Measurements from ENCODE around the gene ITIH4.

The ITIH4 gene

DNA sequence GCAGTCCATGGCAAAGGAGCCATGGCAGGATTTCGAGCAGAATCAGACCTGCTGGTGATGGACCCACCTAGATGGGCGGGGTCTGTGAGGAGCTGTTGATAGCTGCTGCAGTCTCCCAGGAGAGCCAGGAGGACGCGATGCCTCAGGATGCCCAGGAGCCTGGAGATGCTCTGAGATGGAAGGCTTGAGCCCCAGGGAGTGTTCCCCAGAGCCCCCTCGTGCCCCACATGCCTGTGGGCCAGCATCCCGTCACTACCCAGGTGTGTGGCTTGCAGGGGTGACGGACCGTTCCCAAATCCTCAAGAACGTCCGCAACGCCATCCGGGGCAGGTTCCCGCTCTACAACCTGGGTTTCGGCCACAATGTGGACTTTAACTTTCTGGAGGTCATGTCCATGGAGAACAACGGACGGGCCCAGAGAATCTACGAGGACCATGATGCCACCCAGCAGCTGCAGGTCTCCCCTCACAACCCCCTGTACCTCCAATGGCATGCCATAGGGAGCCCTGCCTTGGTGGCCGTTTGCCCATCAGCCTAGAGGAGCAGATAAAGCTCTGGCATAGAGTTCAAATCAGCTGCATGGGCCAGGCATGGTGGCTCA lies 46.4 kb downstream of the ITIH4 start:
- no peak for DNase-seq (ENCODE audit: low read depth, low spot score)
- POLR2A ChIA-PET = no interaction called here
- no peak overlapping the region for H3K4me3 ChIP-seq (ENCODE audit: low read depth, low read length)
- TF ChIP-seq, protein P1, sequence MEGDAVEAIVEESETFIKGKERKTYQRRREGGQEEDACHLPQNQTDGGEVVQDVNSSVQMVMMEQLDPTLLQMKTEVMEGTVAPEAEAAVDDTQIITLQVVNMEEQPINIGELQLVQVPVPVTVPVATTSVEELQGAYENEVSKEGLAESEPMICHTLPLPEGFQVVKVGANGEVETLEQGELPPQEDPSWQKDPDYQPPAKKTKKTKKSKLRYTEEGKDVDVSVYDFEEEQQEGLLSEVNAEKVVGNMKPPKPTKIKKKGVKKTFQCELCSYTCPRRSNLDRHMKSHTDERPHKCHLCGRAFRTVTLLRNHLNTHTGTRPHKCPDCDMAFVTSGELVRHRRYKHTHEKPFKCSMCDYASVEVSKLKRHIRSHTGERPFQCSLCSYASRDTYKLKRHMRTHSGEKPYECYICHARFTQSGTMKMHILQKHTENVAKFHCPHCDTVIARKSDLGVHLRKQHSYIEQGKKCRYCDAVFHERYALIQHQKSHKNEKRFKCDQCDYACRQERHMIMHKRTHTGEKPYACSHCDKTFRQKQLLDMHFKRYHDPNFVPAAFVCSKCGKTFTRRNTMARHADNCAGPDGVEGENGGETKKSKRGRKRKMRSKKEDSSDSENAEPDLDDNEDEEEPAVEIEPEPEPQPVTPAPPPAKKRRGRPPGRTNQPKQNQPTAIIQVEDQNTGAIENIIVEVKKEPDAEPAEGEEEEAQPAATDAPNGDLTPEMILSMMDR (IDR thresholded peaks at IDR 0.05; ENCODE audit: insufficient read depth, low read length, missing control alignments) = no peak
- CTCF ChIA-PET = interaction anchor here (1.3 kb wide), 1 partner anchor 35 kb away, joined by 4 read pairs; no protein-coding TSS in a partner anchor

DNA sequence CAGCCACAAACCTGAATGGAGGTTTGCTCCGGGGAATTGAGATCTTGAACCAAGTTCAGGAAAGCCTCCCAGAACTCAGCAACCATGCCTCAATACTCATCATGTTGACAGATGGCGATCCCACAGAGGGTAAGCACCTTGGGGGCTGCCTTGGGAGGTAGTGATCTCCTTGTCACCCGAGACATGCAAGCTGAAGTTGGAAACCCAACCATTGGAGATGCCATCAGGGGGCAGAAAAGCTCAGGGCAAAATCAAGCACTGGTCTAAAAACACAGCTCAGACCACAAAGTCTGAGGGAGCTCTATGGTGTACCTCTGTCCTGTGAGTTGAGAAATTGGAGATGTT lies 47.3 kb downstream of the ITIH4 start:
- ChIA-PET POLR2A (no interaction called here), CTCF (interaction anchor here (1.0 to 1.3 kb wide), 2 partner anchors 36 to 152 kb away, joined by 3 to 4 read pairs; no protein-coding TSS in a partner anchor)
- TF ChIP-seq, protein P1 (IDR thresholded peaks at IDR 0.05; ENCODE audit: insufficient read depth, low read length, missing control alignments) = no peak
- no peak overlapping the region for H3K4me3 ChIP-seq (ENCODE audit: low read depth, low read length)
- DNase-seq (ENCODE audit: low read depth, low spot score) = no peak

DNA sequence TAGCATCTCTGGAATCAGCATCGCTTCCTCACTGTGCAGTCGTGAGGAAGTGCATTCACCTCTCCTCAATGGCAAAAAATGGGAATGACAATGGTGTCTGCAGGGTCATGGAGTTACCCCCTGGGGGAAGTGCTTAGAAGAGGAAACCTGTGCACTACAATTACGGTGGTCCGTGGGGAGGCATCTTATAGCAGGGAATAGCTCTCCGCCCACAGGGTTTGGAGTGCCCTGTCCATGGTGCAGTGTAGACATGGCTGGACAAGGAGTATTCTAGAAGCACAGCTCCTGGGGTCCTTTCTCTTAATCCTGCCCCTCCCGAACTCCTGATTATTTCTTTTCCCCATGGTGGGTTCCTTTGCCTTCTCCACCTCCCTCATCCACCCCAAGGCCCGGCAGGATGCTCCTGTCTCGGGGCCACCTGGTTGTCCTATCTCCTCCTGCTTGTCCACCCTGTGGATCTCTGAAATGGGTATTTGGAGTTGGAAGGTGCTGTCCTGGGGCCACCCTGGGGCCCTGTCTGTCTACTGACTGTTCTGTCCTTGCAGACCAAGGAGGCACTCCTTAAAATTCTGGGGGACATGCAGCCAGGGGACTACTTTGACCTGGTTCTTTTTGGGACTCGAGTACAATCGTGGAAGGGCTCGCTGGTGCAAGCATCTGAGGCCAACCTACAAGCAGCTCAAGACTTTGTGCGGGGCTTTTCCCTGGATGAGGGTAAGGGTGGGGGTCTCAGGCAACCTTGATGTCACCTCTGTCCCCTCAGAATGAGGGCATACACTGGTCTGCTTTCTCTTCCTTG lies 47.9 kb downstream of the ITIH4 start:
- H3K4me3 ChIP-seq (ENCODE audit: low read depth, low read length) = no peak overlapping the region
- ChIA-PET CTCF (interaction anchor here (1.0 kb wide), 1 partner anchor 152 kb away, joined by 3 read pairs; no protein-coding TSS in a partner anchor), POLR2A (no interaction called here)
- TF ChIP-seq, protein P1 (IDR thresholded peaks at IDR 0.05; ENCODE audit: insufficient read depth, low read length, missing control alignments) = no peak
- DNase-seq (ENCODE audit: low read depth, low spot score) = no peak

DNA sequence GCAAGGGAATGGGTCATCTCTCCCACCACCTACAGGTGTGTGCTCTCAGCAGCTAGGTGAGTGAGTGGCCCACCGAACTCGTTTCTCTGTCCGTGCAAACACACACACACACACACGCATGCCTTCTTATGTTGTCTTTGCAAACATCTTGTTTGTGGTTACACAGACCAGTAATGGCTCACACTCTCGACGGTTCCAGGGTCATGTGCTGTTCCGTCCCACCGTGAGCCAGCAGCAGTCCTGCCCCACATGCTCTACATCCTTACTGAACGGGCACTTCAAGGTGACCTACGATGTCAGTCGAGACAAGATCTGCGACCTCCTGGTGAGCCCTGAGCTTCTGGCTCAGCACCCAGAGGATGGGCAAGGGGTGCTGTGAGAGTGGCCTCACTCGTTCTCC lies 48.7 kb downstream of the ITIH4 start:
- no peak overlapping the region for H3K4me3 ChIP-seq (ENCODE audit: low read depth, low read length)
- TF ChIP-seq, protein P1 (IDR thresholded peaks at IDR 0.05; ENCODE audit: insufficient read depth, low read length, missing control alignments) = no peak
- ChIA-PET POLR2A (no interaction called here), CTCF (no interaction called here)
- no peak for DNase-seq (ENCODE audit: low read depth, low spot score)

DNA sequence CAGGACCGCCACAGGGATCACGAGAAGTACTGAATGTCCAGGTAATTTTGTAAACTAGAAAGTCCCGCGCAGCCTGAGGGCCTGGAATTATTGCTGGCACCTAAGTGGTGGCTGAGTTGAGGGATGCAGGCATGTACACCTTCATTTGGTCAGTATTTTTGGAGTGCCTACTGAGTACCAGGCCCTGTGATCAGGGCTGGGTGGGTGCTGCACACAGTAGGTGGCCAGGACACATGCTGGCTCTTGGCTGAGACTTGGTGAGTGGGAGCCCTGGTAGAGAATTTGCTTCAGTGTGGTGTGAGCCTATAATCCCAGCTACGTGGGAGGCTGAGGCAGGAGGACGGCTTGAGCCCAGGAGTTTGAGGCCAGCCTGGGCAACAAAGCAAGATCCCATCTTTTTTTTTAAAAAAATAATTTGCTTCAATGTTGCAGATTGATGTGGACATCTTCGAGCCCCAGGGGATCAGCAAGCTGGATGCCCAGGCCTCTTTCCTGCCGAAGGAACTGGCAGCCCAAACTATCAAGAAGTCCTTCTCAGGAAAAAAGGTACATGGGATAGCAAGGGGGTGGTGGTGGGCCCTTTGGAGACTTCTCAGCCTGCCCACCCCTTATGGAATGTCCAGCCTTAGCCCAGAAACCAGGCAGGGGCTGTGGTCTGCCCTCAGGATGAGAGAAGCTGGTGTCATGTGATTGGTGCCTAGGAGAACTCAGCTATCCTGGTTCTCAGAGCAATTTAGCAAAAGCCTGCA lies 50.5 kb downstream of the ITIH4 start:
- H3K4me3 ChIP-seq (ENCODE audit: low read depth, low read length) = no peak overlapping the region
- CTCF ChIA-PET = interaction anchor here (1.4 kb wide), 1 partner anchor 10 kb away, joined by 4 read pairs; no protein-coding TSS in a partner anchor
- TF ChIP-seq, protein P1 (IDR thresholded peaks at IDR 0.05; ENCODE audit: insufficient read depth, low read length, missing control alignments) = no peak
- no peak for DNase-seq (ENCODE audit: low read depth, low spot score)
- POLR2A ChIA-PET = no interaction called here
